Panc1 (cell line): ENCODE measurements around the gene ATXN10. TPM values are rescaled to one million over a fixed set of nuclear protein-coding genes. Genes with fewer than 3 reads are reported as not detected.

ENCODE experiments used
- ATAC-seq: fragments of 200-7000 bp; cut with Tn5 transposase; 2 replicates; pipeline ENCODE4 v1.9.1; 2020; ENCODE audit warnings: mild to moderate bottlenecking, moderate library complexity
- BruUV-seq: library from RNA; stranded (reverse); fragments of 400-500 nt; replicated peaks from 2 replicates; lab custom pipeline; 2021; lab: Mats Ljungman, UMichigan
- CTCF ChIA-PET: fragments of 300-600 bp; sonication (Branson Sonifier 250); formaldehyde crosslinking; loops from one replicate; lab custom pipeline; 2022; ENCODE audit warnings: antibody characterized with exemption; lab: Charles Lee
- POLR2A ChIA-PET: fragments of 300-600 bp; sonication (Branson Sonifier 250); formaldehyde crosslinking; loops from one replicate; lab custom pipeline; 2022; ENCODE audit warnings: antibody characterized with exemption; lab: Charles Lee
- DNase-seq: peaks from one replicate; pipeline ENCODE4 v3.0.0-alpha.2; 2010; ENCODE audit warnings: low read depth, low spot score
- H3K27ac ChIP-seq: 2 replicates; pipeline ENCODE4 v1.5.1; 2011; ENCODE audit warnings: mild to moderate bottlenecking, low read length, inconsistent platforms
- H3K27me3 ChIP-seq: fragments of 200-500 bp; sonication (Bioruptor generic); 2 replicates; pipeline ENCODE4 v1.6.0; 2014; ENCODE audit warnings: low read length, inconsistent platforms; ENCODE audit not compliant: control insufficient read depth, insufficient read depth
- H3K36me3 ChIP-seq: fragments of 200-500 bp; sonication (Bioruptor generic); 2 replicates; pipeline ENCODE4 v1.5.1; 2014; ENCODE audit warnings: inconsistent platforms, mild to moderate bottlenecking, low read length, moderate library complexity; ENCODE audit not compliant: control insufficient read depth, insufficient read depth
- H3K4me1 ChIP-seq: 2 replicates; pipeline ENCODE4 v1.5.1; 2011; ENCODE audit warnings: inconsistent platforms, mild to moderate bottlenecking, low read length, moderate library complexity; ENCODE audit not compliant: control insufficient read depth, insufficient read depth
- H3K4me3 ChIP-seq, 2 experiments: 2 replicates each; pipeline ENCODE4 v1.5.1; 2011 to 2012; ENCODE audit warnings: low read depth in 2 of 2, low read length in 2 of 2, mild to moderate bottlenecking in 2 of 2, inconsistent platforms in 1 of 2, moderate library complexity in 1 of 2
- H3K9me3 ChIP-seq: fragments of 200-500 bp; sonication (Bioruptor generic); 2 replicates; pipeline ENCODE4 v1.5.1; 2014; ENCODE audit warnings: low read depth, mild to moderate bottlenecking, inconsistent platforms, low read length, moderate library complexity; ENCODE audit not compliant: control insufficient read depth, insufficient read depth
- POLR2AphosphoS5 ChIP-seq: IDR thresholded peaks from 2 replicates; pipeline ENCODE4 v1.6.1; 2012; ENCODE audit warnings: mild to moderate bottlenecking, low read depth, low read length, moderate library complexity
- SIN3A ChIP-seq: IDR thresholded peaks from 2 replicates; pipeline ENCODE4 v1.6.1; 2012; ENCODE audit warnings: low read depth, mild to moderate bottlenecking, low read length, moderate library complexity, borderline replicate concordance; ENCODE audit not compliant: insufficient read depth
- TCF7L2 ChIP-seq: IDR thresholded peaks from 2 replicates; pipeline ENCODE4 v1.6.1; 2011; ENCODE audit warnings: mild to moderate bottlenecking, low read depth, low read length, inconsistent platforms
- in situ Hi-C: cut with HindIII; loops from 2 replicates; pipeline ENCODE4 v1.10.0; 2016; ENCODE audit warnings: low sequenced_read_pairs, low pct_unique_long_range_greater_than_20kb
- intact Hi-C: fragments of 100-400 bp; cut with micrococcal nuclease; formaldehyde crosslinking; loops from one replicate; pipeline ENCODE4 v1.10.0; 2022; ENCODE audit not compliant: unreplicated experiment
- total RNA-seq: library from RNA; stranded (reverse); gene quantifications from one replicate; pipeline ENCODE4 v1.2.1, GENCODE V29; 2021; ENCODE audit not compliant: unreplicated experiment
- TF ChIP-seq, protein P1 (sequence below): fragments of 450-650 bp; IDR thresholded peaks from 2 replicates; pipeline ENCODE4 v1.5.1; 2017; ENCODE audit warnings: mild to moderate bottlenecking
- TF ChIP-seq, protein P2 (sequence below), 2 experiments: IDR thresholded peaks; 2 replicates each; pipeline ENCODE4 v1.6.1; 2011 to 2012; ENCODE audit warnings: low read depth in 2 of 2, control low read depth in 1 of 2, low read length in 1 of 2, mild to moderate bottlenecking in 1 of 2, moderate library complexity in 1 of 2; ENCODE audit not compliant: insufficient read depth in 1 of 2

The ATXN10 gene
- total RNA-seq, 1 experiment from 2014 or later, result 184 TPM

DNA sequence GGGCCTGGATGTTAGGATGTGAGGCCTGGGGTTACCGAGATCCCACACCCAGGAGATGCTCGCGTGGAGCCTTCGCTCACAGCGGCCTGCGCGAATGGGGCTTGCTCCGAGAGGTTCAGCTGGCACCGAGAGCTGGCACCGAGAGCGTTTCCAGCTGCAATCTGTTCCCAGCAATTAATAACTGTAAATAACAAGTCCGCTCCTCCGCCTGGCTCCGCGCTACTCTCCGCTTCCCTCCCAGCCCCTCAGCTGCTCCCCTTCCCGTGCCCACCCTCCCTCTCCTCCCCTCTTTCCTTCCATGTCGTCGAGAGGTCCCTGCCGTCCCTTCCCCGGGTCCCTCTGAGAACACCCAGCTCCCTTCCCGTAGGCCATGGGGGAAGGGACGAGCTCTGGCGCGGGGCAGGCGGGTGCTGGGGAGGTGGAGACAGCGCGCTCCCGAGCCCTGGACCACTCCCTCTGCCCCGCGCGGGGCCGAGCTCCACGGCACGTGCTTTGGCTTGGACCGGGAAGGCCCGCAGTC is 194.6 kb downstream of the ATXN10 start:
- in situ Hi-C loops, result no loop called here
- H3K36me3 ChIP-seq, result no peaks in the 10 kb centered on the region
- no TSS peak for BruUV-seq

DNA sequence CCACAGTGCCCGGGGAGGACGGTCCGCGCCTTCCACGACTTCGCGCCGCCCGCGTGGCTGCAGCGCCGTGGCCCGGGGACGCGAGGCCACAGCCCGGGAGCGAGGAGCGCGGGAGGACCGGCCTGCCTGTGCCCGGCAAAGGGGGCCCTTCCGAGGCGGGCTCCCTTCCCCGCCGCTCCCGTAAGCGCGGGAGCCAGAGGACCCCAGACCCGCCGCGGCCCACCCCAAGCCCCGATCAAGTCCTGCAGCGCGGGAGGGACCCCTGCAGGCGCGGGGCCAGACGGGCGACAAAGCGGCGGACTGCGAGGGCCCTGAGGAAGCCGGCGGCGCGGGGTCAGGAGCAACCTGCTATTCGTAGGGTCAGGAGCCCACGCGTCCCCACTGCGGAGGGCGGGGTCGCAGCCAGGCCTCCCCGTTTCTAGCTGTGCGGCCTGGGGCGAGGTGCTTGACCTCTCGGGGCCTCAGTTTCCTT is 195.0 kb downstream of the ATXN10 start:
- no TSS peak for BruUV-seq
- CTCF ChIA-PET, result no interaction called here
- POLR2A ChIA-PET, result no interaction called here
- intact Hi-C loops (loop anchor here (10.0 kb wide), 1 partner anchor 58 kb away; no protein-coding TSS in a partner anchor), in situ Hi-C loops (no loop called here)
- no peak for TF ChIP-seq TCF7L2
- TF ChIP-seq, protein P1, sequence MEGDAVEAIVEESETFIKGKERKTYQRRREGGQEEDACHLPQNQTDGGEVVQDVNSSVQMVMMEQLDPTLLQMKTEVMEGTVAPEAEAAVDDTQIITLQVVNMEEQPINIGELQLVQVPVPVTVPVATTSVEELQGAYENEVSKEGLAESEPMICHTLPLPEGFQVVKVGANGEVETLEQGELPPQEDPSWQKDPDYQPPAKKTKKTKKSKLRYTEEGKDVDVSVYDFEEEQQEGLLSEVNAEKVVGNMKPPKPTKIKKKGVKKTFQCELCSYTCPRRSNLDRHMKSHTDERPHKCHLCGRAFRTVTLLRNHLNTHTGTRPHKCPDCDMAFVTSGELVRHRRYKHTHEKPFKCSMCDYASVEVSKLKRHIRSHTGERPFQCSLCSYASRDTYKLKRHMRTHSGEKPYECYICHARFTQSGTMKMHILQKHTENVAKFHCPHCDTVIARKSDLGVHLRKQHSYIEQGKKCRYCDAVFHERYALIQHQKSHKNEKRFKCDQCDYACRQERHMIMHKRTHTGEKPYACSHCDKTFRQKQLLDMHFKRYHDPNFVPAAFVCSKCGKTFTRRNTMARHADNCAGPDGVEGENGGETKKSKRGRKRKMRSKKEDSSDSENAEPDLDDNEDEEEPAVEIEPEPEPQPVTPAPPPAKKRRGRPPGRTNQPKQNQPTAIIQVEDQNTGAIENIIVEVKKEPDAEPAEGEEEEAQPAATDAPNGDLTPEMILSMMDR, result no peak
- TF ChIP-seq POLR2AphosphoS5, result no peak
- TF ChIP-seq SIN3A, result no peak
- TF ChIP-seq, protein P2, sequence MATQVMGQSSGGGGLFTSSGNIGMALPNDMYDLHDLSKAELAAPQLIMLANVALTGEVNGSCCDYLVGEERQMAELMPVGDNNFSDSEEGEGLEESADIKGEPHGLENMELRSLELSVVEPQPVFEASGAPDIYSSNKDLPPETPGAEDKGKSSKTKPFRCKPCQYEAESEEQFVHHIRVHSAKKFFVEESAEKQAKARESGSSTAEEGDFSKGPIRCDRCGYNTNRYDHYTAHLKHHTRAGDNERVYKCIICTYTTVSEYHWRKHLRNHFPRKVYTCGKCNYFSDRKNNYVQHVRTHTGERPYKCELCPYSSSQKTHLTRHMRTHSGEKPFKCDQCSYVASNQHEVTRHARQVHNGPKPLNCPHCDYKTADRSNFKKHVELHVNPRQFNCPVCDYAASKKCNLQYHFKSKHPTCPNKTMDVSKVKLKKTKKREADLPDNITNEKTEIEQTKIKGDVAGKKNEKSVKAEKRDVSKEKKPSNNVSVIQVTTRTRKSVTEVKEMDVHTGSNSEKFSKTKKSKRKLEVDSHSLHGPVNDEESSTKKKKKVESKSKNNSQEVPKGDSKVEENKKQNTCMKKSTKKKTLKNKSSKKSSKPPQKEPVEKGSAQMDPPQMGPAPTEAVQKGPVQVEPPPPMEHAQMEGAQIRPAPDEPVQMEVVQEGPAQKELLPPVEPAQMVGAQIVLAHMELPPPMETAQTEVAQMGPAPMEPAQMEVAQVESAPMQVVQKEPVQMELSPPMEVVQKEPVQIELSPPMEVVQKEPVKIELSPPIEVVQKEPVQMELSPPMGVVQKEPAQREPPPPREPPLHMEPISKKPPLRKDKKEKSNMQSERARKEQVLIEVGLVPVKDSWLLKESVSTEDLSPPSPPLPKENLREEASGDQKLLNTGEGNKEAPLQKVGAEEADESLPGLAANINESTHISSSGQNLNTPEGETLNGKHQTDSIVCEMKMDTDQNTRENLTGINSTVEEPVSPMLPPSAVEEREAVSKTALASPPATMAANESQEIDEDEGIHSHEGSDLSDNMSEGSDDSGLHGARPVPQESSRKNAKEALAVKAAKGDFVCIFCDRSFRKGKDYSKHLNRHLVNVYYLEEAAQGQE (IDR thresholded peaks at IDR 0.05; ENCODE audit: insufficient read depth in 1 of 2, low read depth in 2 of 2, low read length in 1 of 2), result no peak
- Histone ChIP-seq H3K36me3 (no peaks in the 10 kb centered on the region), H3K9me3 (no peaks in the 10 kb centered on the region), H3K27me3 (no peaks in the 10 kb centered on the region), H3K4me3 (no peak overlapping the region), H3K4me1 (0 out of 2 replicates have a peak, but pooled peaks cover 3% of the 10 kb centered on the region), H3K27ac (no peak overlapping the region)
- no peak for ATAC-seq
- DNase-seq, result no peak

More for the DNA sequence above, 194.6 kb downstream of the ATXN10 start:
- TF ChIP-seq, protein P2 (IDR thresholded peaks at IDR 0.05; ENCODE audit: insufficient read depth in 1 of 2, low read depth in 2 of 2, low read length in 1 of 2), result no peak
- TF ChIP-seq TCF7L2 (no peak), SIN3A (no peak), POLR2AphosphoS5 (no peak)
- TF ChIP-seq, protein P1, result no peak
- H3K9me3 ChIP-seq, result no peaks in the 10 kb centered on the region
- H3K4me3 ChIP-seq, result no peak overlapping the region
- CTCF ChIA-PET, result no interaction called here
- intact Hi-C loops, result loop anchor here (10.0 kb wide), 1 partner anchor 59 kb away; no protein-coding TSS in a partner anchor
- no peaks in the 10 kb centered on the region for H3K27me3 ChIP-seq
- ATAC-seq (no peak), DNase-seq (no peak)
- 0 out of 2 replicates have a peak, but pooled peaks cover 3% of the 10 kb centered on the region for H3K4me1 ChIP-seq
- POLR2A ChIA-PET, result no interaction called here
- H3K27ac ChIP-seq, result no peak overlapping the region
